Nephron progenitor cell (in vitro differentiated cells): ENCODE measurements around the gene GPATCH4.
A peak's percentile ranks its signal among the peaks of the same experiment; 100 is the strongest.

Source experiments
- DNase-seq: peaks from one replicate; pipeline ENCODE4 v3.0.0; 2021
- H3K27ac Mint-ChIP-seq: 2 replicates; pipeline ENCODE4 v1.8.0; 2021; ENCODE audit warnings: mild to moderate bottlenecking, moderate library complexity, mixed read lengths
- H3K27me3 Mint-ChIP-seq: 2 replicates; pipeline ENCODE4 v1.8.0; 2021; ENCODE audit warnings: mild to moderate bottlenecking, low read depth, mixed read lengths; ENCODE audit not compliant: poor library complexity
- H3K36me3 Mint-ChIP-seq: 2 replicates; pipeline ENCODE4 v1.8.0; 2021; ENCODE audit warnings: low read depth, mixed read lengths
- H3K4me1 Mint-ChIP-seq: 2 replicates; pipeline ENCODE4 v1.8.0; 2021; ENCODE audit warnings: mixed read lengths
- H3K4me3 Mint-ChIP-seq: 2 replicates; pipeline ENCODE4 v1.8.0; 2021; ENCODE audit warnings: mild to moderate bottlenecking, moderate library complexity, mixed read lengths
- H3K9me3 Mint-ChIP-seq: 2 replicates; pipeline ENCODE4 v1.8.0; 2021; ENCODE audit warnings: mild to moderate bottlenecking, moderate library complexity, mixed read lengths
- TF ChIP-seq, protein P1 (sequence below): fragments of 200-600 bp; sonication (generic); IDR thresholded peaks from 2 replicates; pipeline ENCODE4 v1.5.0; 2021; ENCODE audit warnings: antibody characterized with exemption

Gene GPATCH4

DNA sequence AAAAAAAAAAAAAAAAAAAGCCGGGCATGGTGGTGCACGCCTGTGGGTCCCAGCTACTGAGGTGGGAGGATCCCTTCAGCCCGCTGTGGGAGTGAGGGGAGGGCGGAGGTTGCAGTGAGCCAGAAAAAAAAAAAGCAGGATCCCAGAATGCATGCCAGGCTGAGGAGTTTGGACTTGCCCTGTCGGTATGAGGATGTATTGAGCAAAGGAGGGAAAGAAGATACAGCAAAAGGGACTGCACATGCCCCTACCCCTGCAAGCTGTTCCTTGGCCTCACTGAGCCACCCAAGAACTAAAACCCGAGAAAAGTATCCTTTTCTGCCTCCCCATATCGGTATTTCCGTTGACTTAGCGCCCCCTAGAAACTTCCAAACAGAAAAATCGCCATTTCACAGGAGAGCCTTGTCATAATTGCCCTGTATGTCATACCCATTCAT lies 1.3 kb upstream of the GPATCH4 start:
- DNase-seq: no peak
- H3K27ac Mint-ChIP-seq: no peak overlapping the region
- peaks cover 31% of the 10 kb centered on the region for H3K4me1 Mint-ChIP-seq
- peaks cover 5% of the 10 kb centered on the region for H3K27me3 Mint-ChIP-seq
- TF ChIP-seq, protein P1, sequence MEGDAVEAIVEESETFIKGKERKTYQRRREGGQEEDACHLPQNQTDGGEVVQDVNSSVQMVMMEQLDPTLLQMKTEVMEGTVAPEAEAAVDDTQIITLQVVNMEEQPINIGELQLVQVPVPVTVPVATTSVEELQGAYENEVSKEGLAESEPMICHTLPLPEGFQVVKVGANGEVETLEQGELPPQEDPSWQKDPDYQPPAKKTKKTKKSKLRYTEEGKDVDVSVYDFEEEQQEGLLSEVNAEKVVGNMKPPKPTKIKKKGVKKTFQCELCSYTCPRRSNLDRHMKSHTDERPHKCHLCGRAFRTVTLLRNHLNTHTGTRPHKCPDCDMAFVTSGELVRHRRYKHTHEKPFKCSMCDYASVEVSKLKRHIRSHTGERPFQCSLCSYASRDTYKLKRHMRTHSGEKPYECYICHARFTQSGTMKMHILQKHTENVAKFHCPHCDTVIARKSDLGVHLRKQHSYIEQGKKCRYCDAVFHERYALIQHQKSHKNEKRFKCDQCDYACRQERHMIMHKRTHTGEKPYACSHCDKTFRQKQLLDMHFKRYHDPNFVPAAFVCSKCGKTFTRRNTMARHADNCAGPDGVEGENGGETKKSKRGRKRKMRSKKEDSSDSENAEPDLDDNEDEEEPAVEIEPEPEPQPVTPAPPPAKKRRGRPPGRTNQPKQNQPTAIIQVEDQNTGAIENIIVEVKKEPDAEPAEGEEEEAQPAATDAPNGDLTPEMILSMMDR: no peak
- H3K4me3 Mint-ChIP-seq: peak overlapping the region; percentile 58
- no peaks in the 10 kb centered on the region for H3K9me3 Mint-ChIP-seq
- peaks cover 9% of the 10 kb centered on the region for H3K36me3 Mint-ChIP-seq

DNA sequence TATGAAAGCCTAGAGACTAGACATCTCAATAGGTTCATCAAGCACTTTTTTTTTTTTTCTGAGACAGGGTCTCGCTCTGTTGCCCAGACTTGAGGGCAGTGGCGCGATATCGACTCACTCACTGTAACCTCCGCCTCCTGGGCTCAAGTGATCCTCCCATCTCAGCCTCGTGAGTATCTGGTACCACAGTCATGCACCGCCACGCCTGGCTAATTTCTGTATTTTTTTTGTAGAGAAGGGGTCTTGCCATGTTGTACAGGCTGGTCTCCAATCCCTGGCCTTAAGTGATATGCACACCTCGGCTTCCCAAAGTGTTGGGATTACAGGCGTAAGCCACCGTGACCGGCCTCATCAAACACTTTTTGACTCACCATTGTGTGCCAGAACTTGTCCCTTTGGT lies 613 bp upstream of the GPATCH4 start:
- no peaks in the 10 kb centered on the region for H3K9me3 Mint-ChIP-seq
- peaks cover 13% of the 10 kb centered on the region for H3K36me3 Mint-ChIP-seq
- TF ChIP-seq, protein P1: no peak
- peaks cover 31% of the 10 kb centered on the region for H3K4me1 Mint-ChIP-seq
- peaks cover 5% of the 10 kb centered on the region for H3K27me3 Mint-ChIP-seq
- H3K4me3 Mint-ChIP-seq: peak overlapping the region; percentile 98
- peak overlapping the region; percentile 96 for H3K27ac Mint-ChIP-seq
- DNase-seq: no peak

DNA sequence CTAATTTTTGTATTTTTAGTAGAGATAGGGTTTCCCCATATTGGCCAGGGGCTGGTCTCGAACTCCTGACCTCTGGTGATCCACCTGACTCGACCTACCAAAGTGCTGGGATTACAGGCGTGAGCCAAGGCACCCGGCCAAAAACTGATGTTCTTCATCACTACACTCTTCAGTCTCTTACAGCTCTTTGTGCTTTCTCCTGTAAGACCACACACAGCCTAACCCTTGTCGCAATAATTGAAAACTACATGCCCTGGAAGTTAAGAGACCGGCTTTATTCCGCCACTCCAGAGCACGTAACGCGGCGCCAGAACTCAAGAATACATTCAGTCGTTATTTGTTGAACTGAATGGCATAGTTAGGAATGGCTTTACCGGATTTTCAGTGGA lies 552 bp downstream of the GPATCH4 start:
- Mint-ChIP-seq H3K4me1 (peaks cover 31% of the 10 kb centered on the region), H3K36me3 (peaks cover 23% of the 10 kb centered on the region), H3K27me3 (peaks cover 5% of the 10 kb centered on the region), H3K27ac (peak overlapping the region; percentile 96), H3K4me3 (peak overlapping the region; percentile 98), H3K9me3 (no peaks in the 10 kb centered on the region)
- no peak for DNase-seq
- TF ChIP-seq, protein P1: no peak

DNA sequence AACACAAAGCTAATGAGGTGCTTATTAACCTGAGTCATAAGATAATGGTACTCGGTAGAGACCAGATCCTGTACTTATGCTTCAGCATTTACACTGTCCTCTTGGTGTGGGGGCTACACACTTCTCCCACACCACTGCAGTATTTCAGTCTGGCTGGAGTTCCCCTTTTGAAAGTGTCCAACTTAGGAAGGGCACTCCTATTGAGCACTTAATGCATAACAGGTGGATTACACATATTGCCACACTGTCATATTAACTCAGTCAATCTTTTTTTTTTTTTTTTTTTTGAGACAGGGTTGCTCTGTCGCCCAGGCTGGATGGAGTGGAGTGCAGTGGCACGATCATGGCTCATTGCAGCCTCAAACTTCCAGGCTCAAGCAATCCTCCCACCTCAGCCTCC lies 1.5 kb downstream of the GPATCH4 start:
- TF ChIP-seq, protein P1: no peak
- Mint-ChIP-seq H3K9me3 (no peaks in the 10 kb centered on the region), H3K4me1 (peaks cover 31% of the 10 kb centered on the region), H3K36me3 (peaks cover 32% of the 10 kb centered on the region), H3K27me3 (peaks cover under 1% of the 10 kb centered on the region), H3K4me3 (peak overlapping the region; percentile 9), H3K27ac (no peak overlapping the region)
- DNase-seq: no peak

DNA sequence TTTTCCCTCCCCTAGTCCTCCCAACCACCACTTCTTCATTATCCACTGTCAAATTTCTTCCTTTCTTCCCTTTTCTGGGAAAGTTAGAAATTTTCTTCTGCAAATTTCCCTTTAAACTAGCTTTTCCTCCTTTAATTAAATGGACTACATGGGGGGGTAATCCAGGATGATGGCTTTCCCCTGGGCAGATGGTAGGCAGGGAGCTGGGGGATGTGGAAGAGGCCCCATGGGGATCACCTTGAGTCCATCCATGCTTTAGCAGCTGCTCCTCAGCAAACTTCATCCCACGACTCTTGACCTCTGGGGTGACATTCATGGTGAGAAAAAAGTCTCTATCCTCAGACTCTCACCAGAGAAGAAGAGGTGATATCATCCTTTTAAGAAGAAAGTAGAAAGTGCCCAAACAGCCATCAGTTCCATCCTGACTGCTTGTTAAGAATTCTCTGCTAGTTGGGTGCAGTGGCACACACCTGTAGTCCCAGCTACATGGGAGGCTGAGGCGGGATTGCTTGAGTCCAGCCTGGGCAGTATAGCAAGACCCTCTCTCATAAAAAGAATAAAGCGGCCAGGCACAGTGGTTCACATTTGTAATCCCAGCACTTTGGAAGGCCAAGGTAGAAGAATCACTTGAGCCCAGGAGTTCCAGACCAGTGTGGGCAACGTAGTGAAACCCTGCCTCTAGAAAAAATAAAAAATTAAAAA lies 2.4 kb downstream of the GPATCH4 start:
- H3K9me3 Mint-ChIP-seq: no peaks in the 10 kb centered on the region
- peaks cover 31% of the 10 kb centered on the region for H3K4me1 Mint-ChIP-seq
- H3K27me3 Mint-ChIP-seq: no peaks in the 10 kb centered on the region
- H3K27ac Mint-ChIP-seq: no peak overlapping the region
- TF ChIP-seq, protein P1: no peak
- DNase-seq: no peak
- H3K4me3 Mint-ChIP-seq: peak overlapping the region; percentile 18
- peaks cover 38% of the 10 kb centered on the region for H3K36me3 Mint-ChIP-seq

DNA sequence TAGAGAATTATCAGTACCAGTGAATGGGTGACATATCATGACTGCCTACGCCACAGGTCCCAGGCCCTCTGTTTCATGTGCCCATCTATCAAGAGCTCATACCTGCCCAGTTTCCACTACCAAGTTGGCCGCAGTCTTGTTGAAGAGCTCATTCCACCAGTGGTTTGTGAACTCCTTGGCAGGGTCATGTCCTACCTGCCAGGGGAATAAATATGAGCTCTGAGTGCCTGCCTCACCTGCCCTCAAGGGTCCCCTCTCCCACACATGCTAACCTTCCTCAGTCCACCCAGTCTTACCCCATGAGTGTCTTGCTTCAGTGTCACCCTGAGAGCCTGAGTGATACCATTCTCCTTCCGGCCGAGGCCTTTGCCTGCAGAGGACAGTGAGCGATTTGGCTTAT lies 3.2 kb downstream of the GPATCH4 start:
- TF ChIP-seq, protein P1: no peak
- Mint-ChIP-seq H3K36me3 (peaks cover 38% of the 10 kb centered on the region), H3K4me1 (peaks cover 31% of the 10 kb centered on the region), H3K9me3 (no peaks in the 10 kb centered on the region), H3K27ac (no peak overlapping the region), H3K4me3 (no peak overlapping the region), H3K27me3 (no peaks in the 10 kb centered on the region)
- no peak for DNase-seq
